Bronchial epithelial cell (primary cell): ENCODE results near the gene DCHS1. TPM values are rescaled to one million over a fixed set of nuclear protein-coding genes. Genes with fewer than 3 reads are reported as not detected.

ENCODE experiments used
- DNase-seq: peaks from one replicate; pipeline ENCODE4 v3.0.0-alpha.2; 2010; ENCODE audit warnings: low read depth
- FAIRE-seq: peaks from 2 replicates; lab custom pipeline; 2011; peaks lifted over from hg19 to GRCh38; lab: Jason Lieb, UNC
- H3K27me3 ChIP-seq: 2 replicates; pipeline ENCODE4 v1.5.1; 2011; ENCODE audit warnings: low read length; ENCODE audit not compliant: control insufficient read depth, insufficient read depth
- H3K36me3 ChIP-seq: 2 replicates; pipeline ENCODE4 v1.5.1; 2011; ENCODE audit warnings: low read length; ENCODE audit not compliant: control insufficient read depth, insufficient read depth
- H3K4me3 ChIP-seq: 2 replicates; pipeline ENCODE4 v1.5.1; 2011; ENCODE audit warnings: mild to moderate bottlenecking, low read depth, low read length, control low read depth
- total RNA-seq: library from RNA; depleted of rRNA; stranded (reverse); fragments of >200 nt; gene quantifications from 2 replicates; pipeline ENCODE4 v1.2.1, GENCODE V29; 2014
- TF ChIP-seq, protein P1 (sequence below): IDR thresholded peaks from 2 replicates; pipeline ENCODE4 v1.5.1; 2011; ENCODE audit warnings: mild to moderate bottlenecking, moderate library complexity, low read length, control low read depth, inconsistent platforms; ENCODE audit not compliant: insufficient read depth, severe bottlenecking

The DCHS1 gene
- total RNA-seq, 1 donor from 2014 or later = 0.26 TPM

DNA sequence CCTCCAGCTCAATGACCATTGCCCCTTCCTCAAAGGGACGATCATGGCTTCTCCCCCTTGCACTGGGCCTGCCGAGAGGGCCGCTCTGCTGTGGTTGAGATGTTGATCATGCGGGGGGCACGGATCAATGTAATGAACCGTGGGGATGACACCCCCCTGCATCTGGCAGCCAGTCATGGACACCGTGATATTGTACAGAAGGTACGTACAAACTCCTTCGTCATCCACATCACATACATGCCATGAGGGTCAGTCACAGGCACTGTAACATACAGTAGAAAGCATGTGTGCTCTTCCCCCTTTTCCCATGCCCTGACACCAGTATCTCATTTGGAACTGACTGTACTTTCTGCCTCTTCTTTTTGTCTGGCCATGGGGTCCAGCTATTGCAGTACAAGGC, 47.6 kb downstream of the DCHS1 start:
- Histone ChIP-seq H3K27me3 (no peaks in the 10 kb centered on the region), H3K4me3 (no peak overlapping the region), H3K36me3 (peaks cover 22% of the 10 kb centered on the region)
- TF ChIP-seq, protein P1, sequence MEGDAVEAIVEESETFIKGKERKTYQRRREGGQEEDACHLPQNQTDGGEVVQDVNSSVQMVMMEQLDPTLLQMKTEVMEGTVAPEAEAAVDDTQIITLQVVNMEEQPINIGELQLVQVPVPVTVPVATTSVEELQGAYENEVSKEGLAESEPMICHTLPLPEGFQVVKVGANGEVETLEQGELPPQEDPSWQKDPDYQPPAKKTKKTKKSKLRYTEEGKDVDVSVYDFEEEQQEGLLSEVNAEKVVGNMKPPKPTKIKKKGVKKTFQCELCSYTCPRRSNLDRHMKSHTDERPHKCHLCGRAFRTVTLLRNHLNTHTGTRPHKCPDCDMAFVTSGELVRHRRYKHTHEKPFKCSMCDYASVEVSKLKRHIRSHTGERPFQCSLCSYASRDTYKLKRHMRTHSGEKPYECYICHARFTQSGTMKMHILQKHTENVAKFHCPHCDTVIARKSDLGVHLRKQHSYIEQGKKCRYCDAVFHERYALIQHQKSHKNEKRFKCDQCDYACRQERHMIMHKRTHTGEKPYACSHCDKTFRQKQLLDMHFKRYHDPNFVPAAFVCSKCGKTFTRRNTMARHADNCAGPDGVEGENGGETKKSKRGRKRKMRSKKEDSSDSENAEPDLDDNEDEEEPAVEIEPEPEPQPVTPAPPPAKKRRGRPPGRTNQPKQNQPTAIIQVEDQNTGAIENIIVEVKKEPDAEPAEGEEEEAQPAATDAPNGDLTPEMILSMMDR = no peak
- FAIRE-seq (no peak), DNase-seq (no peak)

DNA sequence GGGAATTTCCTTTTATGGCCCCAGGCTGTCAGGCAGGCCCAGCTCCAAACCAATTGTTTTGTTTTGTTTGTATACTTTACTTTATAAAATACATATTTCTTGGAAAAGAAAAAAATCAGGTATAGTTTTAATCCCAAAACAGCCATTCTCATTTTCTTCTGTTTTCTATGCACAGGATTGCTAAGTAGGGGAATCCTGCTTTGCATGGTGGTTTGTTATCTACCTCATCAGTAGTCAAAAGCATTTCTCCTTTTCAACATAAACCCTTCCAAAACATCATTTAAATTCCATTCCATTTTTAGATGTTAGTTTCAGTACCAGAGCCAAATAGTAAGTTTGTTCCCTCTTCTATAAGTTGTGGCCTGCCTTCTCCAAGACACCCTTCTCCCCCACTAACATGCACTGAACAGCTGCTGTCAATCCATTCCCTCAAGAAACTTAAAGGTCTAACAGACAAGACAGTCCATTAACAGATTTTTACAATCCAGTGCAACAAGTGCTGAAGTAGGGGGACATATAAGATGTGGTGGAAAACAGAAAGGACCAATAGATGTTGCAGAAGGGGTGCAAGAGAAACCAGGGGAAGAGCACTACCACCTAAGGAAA, 48.3 kb downstream of the DCHS1 start:
- no peak for DNase-seq
- TF ChIP-seq, protein P1 = no peak
- Histone ChIP-seq H3K36me3 (peaks cover 22% of the 10 kb centered on the region), H3K4me3 (no peak overlapping the region), H3K27me3 (no peaks in the 10 kb centered on the region)
- FAIRE-seq = no peak

DNA sequence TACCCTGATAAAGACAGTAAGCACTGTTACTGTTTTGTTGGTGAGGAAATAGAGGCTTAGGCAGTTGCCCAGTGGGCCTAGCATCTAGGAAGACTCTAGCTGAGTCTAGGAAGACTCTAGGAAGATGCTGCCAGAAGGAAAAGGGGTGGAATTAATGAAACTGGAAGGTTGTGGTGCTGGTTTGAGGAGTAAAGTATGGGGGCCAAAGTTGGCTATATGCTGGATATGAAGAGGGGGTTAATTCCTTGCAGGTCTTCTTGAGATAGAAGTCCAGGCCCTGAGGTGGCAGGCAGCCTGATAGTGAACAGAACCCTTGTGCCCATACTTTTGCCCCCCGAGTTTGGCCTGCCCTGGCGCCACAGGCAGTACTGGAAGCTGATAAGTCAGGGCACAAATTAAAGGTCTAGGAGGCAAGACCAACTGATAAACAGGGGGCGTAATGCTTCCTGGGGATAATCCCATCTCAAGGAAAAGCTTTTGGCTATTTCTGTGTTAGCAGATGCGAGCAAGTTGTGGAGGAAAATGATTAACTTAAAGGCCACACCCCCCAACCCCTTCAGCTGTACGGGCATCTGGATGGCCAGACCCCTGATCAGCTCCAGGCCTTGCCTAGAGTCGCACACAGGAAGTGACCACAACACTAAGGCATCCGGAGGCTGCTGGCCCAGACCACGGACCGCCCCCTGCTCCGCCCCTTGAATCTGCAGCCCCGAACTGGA, 49.0 kb downstream of the DCHS1 start:
- Histone ChIP-seq H3K4me3 (no peak overlapping the region), H3K27me3 (no peaks in the 10 kb centered on the region), H3K36me3 (peaks cover 22% of the 10 kb centered on the region)
- DNase-seq = peak; percentile 86
- FAIRE-seq = no peak
- TF ChIP-seq, protein P1 = no peak

DNA sequence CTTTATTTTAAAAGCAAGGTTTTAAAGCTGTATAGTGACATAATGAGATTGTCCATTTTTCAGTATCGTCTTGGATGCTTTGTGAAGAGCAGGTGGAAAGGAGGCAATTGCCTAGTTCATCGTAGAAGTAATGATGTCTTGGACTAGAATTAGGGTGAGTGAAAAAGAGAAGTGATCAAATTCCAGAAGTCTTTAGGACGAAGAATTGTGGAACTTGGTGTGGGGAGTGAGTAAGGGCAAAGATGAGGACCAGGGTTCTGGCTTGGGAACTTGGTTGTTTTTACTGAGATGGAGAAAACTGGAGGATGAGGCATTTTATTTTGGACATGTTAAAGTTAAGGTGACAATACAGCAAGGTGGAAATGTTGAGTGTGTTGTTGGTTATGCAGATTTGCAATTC, 50.8 kb downstream of the DCHS1 start:
- Histone ChIP-seq H3K27me3 (no peaks in the 10 kb centered on the region), H3K36me3 (peaks cover 34% of the 10 kb centered on the region), H3K4me3 (peak overlapping the region; percentile 94)
- FAIRE-seq (no peak), DNase-seq (no peak)
- TF ChIP-seq, protein P1 = no peak

DNA sequence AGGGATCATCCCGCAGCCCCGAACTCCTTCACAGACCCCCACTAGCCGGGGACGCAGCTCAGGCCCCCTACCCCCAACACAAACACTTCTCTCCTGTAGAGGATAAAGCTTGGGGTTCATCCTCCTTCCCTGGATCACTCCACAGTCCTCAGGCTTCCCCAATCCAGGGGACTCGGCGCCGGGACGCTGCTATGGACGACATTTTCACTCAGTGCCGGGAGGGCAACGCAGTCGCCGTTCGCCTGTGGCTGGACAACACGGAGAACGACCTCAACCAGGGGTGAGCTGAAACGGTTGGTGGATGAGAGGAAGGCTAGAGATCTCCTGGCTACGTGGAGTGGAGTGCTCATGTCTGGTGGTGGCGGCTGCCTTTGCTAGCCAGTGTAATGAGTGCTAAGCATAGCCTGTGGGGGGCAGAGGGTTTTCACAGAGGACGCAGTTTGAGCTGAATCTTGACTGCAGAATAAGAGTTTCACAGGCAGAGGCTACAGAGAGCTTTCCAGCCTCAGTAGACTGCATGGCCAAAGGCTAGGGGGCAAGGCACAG, 51.5 kb downstream of the DCHS1 start:
- FAIRE-seq = no peak
- Histone ChIP-seq H3K27me3 (no peaks in the 10 kb centered on the region), H3K4me3 (peak overlapping the region; percentile 94), H3K36me3 (peaks cover 31% of the 10 kb centered on the region)
- TF ChIP-seq, protein P1 = peak; percentile 1
- peak; percentile 32 for DNase-seq
